Measurements from ENCODE around the gene UBE2D1.

UBE2D1 gene

DNA sequence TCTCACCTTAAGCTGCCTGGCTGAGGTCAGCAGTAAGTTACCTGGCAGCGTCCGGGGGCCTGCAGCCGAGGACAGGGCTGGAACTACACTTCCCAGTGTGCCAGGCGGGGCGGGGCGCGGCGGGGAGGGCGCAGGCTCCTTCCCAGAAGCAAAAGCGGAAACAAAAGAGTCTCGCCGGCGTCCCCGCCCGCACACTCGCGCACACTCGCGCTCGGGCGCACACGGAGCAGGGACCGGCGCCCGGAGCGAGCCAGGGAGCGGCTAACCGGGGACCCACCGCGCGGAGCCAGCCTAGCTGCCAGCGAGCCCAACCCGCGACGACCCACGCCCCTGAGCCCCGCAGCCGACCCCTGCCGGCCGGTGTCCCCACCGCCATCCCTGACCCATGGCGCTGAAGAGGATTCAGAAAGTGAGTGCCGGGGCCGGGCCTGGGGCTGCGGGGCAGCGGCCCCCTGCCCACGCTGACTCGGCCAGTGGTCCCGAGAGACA lies at the start of gene UBE2D1:
Gene UBE2D1, plus strand, starts transcription at position 190 of the 489 bp plus-strand sequence. Its CDS starts 196 bp downstream, at position 386.
- DNase-seq (peak; percentile 87), ATAC-seq (peak; percentile 98)
- Mint-ChIP-seq H3K36me3 (ENCODE audit: low read depth) (peaks cover 11% of the 10 kb centered on the region), H3K27ac (peak within 1 kb of the TSS; percentile 91), H3K4me1 (peaks cover 30% of the 10 kb centered on the region), H3K27me3 (no peaks in the 10 kb centered on the region), H3K4me3 (peak within 1 kb of the TSS; percentile 96), H3K9me3 (no peaks in the 10 kb centered on the region)

DNA sequence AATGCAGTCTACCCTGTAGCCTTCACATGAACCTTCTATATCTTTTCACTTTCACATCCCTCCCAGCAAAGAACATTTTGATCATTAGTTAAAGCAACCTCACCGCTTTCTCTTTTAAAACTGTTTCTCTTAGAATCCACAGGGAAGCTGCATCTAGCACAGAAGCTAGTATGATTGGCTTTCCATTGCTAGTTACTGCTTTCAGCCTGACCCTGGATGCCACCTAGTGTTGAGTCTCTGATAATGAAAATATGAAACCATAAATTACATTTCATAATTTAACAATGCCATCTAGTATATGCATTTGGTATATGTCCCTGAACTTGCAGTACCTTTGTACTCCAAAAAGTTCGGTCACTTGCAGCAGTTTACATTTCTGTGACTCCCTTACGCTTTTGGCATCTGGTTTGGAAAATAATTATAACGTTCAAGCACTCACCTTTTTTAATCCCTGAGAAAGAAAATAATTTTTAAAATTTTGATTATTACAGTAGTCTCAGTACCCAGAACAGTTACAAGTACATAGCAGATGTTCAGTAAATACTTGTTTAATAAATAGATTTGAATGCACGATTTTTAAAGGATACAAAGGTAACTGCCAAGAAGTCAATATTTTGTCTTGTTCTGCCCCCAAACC lies 43.1 kb upstream of the UBE2D1 start:
- H3K27ac Mint-ChIP-seq = no peak overlapping the region
- H3K27me3 Mint-ChIP-seq = no peaks in the 10 kb centered on the region
- peaks cover 3% of the 10 kb centered on the region for H3K36me3 Mint-ChIP-seq (ENCODE audit: low read depth)
- peak; percentile 12 for DNase-seq
- H3K4me1 Mint-ChIP-seq = peaks cover 3% of the 10 kb centered on the region
- H3K4me3 Mint-ChIP-seq = no peak overlapping the region
- ATAC-seq = peak; percentile 52
- no peaks in the 10 kb centered on the region for H3K9me3 Mint-ChIP-seq

DNA sequence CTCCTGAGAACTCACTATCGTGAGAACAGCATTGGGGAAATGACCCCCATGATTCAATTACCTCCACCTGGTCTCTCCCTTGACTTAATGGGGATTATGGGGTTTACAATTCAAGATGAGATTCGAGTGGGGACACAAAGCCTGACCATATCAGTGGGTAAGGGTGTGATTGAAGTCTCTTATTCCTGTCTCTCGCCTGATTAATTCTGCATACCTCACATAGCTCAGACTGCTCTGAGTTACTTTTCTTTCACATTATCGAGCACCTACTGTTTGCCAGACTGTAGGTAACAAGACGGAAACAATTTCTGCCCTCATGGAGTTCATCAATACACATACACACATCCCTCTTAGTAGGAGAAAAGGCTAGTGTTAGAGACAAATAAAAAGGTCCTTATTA lies 40.8 kb upstream of the UBE2D1 start:
- Mint-ChIP-seq H3K27ac (no peak overlapping the region), H3K4me3 (no peak overlapping the region), H3K9me3 (no peaks in the 10 kb centered on the region), H3K27me3 (no peaks in the 10 kb centered on the region), H3K36me3 (ENCODE audit: low read depth) (peaks cover 3% of the 10 kb centered on the region), H3K4me1 (peaks cover 3% of the 10 kb centered on the region)
- no peak for DNase-seq
- no peak for ATAC-seq

DNA sequence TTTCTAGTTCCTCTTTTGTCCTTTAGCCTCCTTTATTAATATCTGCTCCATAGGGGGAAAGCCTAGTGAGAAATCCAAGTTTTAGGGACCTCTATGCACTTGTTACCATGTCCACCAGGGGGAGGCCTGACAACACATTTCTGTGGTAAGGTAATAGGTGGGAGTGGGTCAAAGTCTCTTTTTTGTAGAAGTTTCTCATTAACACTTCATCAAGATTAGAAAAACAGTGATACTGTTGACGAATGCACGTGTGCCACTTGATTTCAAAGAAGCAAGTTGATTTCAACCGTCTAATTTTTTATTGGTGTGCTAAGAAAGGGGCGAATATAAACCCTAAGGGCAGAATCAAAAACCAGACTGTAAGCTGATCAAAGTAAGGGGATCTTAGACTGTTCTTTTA lies 35.2 kb upstream of the UBE2D1 start:
- DNase-seq = peak; percentile 55

DNA sequence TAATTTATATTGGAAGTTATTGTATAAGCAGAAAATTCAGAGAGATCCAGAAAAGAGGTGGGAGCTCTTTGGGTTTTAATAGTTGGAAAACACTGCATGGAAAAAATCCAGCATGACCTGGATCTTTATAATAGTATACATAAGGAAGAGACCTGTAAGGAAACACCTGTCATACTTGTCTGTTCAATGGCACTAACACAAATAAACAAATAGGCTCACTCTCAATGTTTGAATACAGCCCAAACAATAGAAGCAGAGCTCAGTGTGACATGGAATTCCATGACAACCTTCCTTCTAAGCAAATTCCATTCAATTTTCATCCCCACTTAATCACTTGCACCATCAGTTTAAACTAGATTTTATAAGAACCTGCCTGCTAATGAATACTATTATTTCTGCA lies 34.1 kb upstream of the UBE2D1 start:
- H3K36me3 Mint-ChIP-seq (ENCODE audit: low read depth) = no peaks in the 10 kb centered on the region
- no peak overlapping the region for H3K27ac Mint-ChIP-seq
- peaks cover 4% of the 10 kb centered on the region for H3K4me1 Mint-ChIP-seq
- H3K4me3 Mint-ChIP-seq = no peak overlapping the region
- H3K27me3 Mint-ChIP-seq = peaks cover 14% of the 10 kb centered on the region
- no peaks in the 10 kb centered on the region for H3K9me3 Mint-ChIP-seq
- ATAC-seq (no peak), DNase-seq (no peak)

More for the DNA sequence above, 35.2 kb upstream of the UBE2D1 start:
- no peak overlapping the region for H3K27ac Mint-ChIP-seq
- H3K4me1 Mint-ChIP-seq = peaks cover 4% of the 10 kb centered on the region
- peaks cover 14% of the 10 kb centered on the region for H3K27me3 Mint-ChIP-seq
- ATAC-seq = peak; percentile 68
- H3K9me3 Mint-ChIP-seq = no peaks in the 10 kb centered on the region
- no peaks in the 10 kb centered on the region for H3K36me3 Mint-ChIP-seq (ENCODE audit: low read depth)
- no peak overlapping the region for H3K4me3 Mint-ChIP-seq

DNA sequence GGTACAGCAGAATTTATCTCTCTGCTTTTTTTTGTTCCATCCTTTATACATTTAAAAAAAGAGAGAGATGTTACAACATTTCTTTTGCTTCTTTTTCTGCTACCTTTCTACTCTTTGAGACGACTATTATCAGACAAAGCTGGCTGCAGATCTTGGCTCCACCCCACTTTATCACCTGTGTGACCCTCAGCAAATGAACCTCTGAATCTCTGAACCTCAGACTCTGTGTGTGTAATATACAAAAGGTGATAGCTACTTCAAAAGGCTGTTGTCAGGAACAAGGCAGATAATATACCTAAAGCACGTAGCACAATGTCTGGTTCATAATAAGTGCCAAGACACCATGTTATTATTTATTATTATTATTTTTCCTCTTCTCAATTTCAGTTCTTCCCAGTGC lies 32.6 kb upstream of the UBE2D1 start:
- Mint-ChIP-seq H3K27ac (no peak overlapping the region), H3K4me1 (peaks cover 4% of the 10 kb centered on the region), H3K9me3 (no peaks in the 10 kb centered on the region), H3K4me3 (no peak overlapping the region), H3K27me3 (peaks cover 23% of the 10 kb centered on the region), H3K36me3 (ENCODE audit: low read depth) (no peaks in the 10 kb centered on the region)
- no peak for DNase-seq
- ATAC-seq = no peak

DNA sequence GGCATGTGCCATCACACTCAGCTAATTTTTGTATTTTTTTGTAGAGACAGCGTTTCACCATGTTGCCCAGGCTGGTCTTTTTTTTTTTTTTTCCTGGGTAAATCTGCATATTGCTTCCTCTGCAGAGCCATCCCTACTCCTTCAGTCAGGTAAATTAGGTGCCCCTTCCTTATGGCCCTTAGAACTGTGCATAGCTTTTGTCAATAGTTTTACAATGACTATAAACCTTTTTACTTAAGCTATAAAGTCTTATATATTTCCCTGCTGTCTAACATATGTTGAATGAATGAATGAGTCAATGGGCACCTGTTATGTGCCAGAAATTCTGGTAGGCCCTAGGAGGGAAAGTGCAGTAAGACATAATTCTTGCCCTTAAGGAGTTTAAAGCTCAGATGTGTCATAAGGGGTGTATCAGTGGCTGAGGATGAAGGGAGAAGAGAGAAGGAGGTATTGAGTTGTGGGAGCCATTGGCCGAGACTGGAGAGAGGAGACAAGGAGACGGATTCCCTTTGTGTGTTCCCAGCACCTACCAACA lies 30.6 kb upstream of the UBE2D1 start:
- peaks cover 4% of the 10 kb centered on the region for H3K4me1 Mint-ChIP-seq

DNA sequence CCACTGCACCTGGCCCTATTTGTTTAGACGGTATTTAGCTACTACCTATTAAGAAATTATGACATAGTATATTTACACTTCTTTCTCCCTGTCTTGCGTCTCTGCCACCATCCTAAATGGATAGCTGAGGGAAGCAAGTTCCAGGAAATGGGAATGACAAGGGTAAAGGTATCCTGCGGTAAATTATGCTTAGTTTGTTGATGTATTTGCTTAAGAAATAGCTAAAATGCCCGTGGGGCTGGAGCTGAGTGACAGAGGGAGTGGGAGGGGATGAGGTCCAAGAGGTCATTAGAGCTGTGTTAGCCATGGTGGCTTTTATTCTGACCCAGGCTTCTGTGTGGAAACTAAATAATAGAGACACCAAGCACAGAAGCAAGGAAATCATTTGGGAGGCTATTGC lies 29.0 kb upstream of the UBE2D1 start:
- Mint-ChIP-seq H3K4me3 (no peak overlapping the region), H3K27me3 (peaks cover 34% of the 10 kb centered on the region), H3K4me1 (no peaks in the 10 kb centered on the region), H3K27ac (no peak overlapping the region), H3K9me3 (no peaks in the 10 kb centered on the region), H3K36me3 (ENCODE audit: low read depth) (no peaks in the 10 kb centered on the region)
- DNase-seq = no peak
- no peak for ATAC-seq

More for the DNA sequence above, 30.6 kb upstream of the UBE2D1 start:
- H3K27me3 Mint-ChIP-seq = peaks cover 27% of the 10 kb centered on the region
- no peak overlapping the region for H3K4me3 Mint-ChIP-seq
- no peaks in the 10 kb centered on the region for H3K9me3 Mint-ChIP-seq
- no peak for ATAC-seq
- H3K36me3 Mint-ChIP-seq (ENCODE audit: low read depth) = no peaks in the 10 kb centered on the region
- no peak overlapping the region for H3K27ac Mint-ChIP-seq
- DNase-seq = no peak

DNA sequence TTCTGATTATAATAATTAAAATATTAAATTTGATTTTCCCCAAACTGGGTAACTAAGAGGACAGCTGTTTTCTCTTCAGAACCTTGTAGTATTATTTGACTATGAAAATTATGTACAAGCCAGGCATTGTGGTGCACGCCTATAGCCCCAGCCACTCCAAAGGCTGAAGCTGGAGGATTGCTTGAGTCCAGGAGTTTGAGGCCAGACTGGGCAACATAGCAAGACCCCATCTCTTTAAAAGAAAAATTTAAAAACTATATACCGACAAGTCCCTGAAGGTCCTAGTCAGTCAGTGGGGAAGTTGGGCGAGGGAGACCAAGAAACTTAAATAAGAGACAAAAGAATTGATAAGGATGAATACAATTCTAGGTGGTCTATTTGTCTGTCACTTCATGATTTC lies 27.1 kb upstream of the UBE2D1 start:
- H3K36me3 Mint-ChIP-seq (ENCODE audit: low read depth) = no peaks in the 10 kb centered on the region
- DNase-seq (no peak), ATAC-seq (no peak)
- no peaks in the 10 kb centered on the region for H3K4me1 Mint-ChIP-seq
- no peaks in the 10 kb centered on the region for H3K9me3 Mint-ChIP-seq
- no peak overlapping the region for H3K4me3 Mint-ChIP-seq
- no peak overlapping the region for H3K27ac Mint-ChIP-seq
- H3K27me3 Mint-ChIP-seq = peaks cover 27% of the 10 kb centered on the region

DNA sequence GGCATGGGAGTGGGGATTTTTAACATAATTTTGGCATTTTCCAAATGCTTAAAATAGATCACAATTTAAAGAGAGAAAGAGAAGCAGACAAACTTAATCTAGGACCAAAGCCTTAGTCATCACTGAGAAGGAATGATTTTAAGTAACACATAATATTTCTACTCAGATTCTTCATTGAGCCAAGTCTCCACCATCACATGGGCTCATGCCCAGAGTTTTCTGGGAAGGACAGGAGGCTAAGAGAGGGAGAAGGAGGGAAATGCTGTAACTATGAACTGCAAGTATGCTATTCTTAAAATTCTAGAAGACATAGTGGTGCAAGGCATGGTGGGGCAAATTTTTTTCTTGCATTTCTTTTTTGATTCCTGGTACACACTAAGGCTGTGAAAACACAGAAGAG lies 23.8 kb upstream of the UBE2D1 start:
- ATAC-seq = no peak
- DNase-seq = no peak
- H3K9me3 Mint-ChIP-seq = no peaks in the 10 kb centered on the region
- no peaks in the 10 kb centered on the region for H3K36me3 Mint-ChIP-seq (ENCODE audit: low read depth)
- no peak overlapping the region for H3K4me3 Mint-ChIP-seq
- H3K4me1 Mint-ChIP-seq = no peaks in the 10 kb centered on the region
- no peak overlapping the region for H3K27ac Mint-ChIP-seq
- peaks cover 16% of the 10 kb centered on the region for H3K27me3 Mint-ChIP-seq

DNA sequence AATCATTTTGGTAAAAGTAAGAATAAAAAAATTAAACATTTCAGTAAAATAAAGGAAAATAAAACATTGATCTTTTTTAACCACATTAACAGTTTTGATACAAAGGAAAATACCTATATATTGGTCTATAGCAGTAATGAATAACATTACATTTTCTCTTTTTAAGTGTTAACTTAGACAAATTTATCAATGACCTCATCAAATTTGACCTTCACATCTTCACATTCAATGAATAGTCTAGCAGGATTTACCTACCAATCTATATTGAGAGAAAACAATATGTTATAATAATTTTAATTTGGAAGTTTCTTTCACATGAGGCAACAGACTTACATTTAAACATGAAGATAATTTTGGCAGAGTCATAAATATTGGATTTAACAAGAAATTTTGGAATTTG lies 17.9 kb upstream of the UBE2D1 start:
- H3K9me3 Mint-ChIP-seq = no peaks in the 10 kb centered on the region
- no peaks in the 10 kb centered on the region for H3K36me3 Mint-ChIP-seq (ENCODE audit: low read depth)
- no peak overlapping the region for H3K4me3 Mint-ChIP-seq
- ATAC-seq (no peak), DNase-seq (no peak)
- H3K4me1 Mint-ChIP-seq = no peaks in the 10 kb centered on the region
- peaks cover 2% of the 10 kb centered on the region for H3K27me3 Mint-ChIP-seq
- no peak overlapping the region for H3K27ac Mint-ChIP-seq

DNA sequence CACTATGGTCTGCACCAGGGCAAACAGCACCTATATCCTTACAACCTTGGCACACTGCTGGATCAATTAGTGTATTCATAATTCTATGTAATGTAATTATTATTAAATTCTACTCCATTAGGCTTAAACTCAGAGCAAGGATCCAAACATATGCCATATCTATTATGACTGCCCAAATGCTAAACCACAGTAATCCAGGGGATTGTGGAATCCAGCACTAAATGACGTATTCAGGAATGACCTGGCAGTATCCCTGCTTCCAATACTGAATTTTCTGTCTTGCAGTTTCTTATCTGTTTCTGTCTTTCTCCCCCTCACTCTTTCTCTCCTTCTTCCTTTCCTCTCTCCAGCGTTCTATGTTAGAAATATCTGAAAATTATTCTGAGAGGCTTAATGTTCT lies 16.5 kb upstream of the UBE2D1 start:
- DNase-seq (no peak), ATAC-seq (no peak)
- no peak overlapping the region for H3K4me3 Mint-ChIP-seq
- peaks cover 2% of the 10 kb centered on the region for H3K27me3 Mint-ChIP-seq
- no peaks in the 10 kb centered on the region for H3K9me3 Mint-ChIP-seq
- H3K36me3 Mint-ChIP-seq (ENCODE audit: low read depth) = no peaks in the 10 kb centered on the region
- H3K4me1 Mint-ChIP-seq = peaks cover 13% of the 10 kb centered on the region
- H3K27ac Mint-ChIP-seq = no peak overlapping the region

DNA sequence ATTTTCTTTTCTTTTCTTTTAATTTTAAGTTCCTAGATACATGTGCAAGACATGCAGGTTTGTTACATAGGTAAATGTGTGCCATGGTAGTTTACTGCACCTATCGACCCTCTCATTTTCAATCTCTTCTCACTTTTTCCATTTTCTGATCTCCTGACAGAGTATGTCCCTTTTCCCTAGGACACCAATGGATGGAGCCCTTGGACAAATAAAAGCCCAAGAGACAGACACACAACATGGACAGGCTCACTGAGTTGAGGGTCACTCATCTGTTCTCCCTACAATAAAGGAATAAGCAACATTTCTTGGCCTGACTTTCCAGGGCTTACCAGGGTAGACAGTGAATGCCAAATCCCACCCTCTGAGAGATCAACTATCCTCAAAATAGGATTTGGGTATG lies 15.2 kb upstream of the UBE2D1 start:
- DNase-seq (no peak), ATAC-seq (no peak)
- Mint-ChIP-seq H3K27me3 (peaks cover 2% of the 10 kb centered on the region), H3K36me3 (ENCODE audit: low read depth) (no peaks in the 10 kb centered on the region), H3K4me1 (peaks cover 13% of the 10 kb centered on the region), H3K9me3 (no peaks in the 10 kb centered on the region), H3K27ac (no peak overlapping the region), H3K4me3 (no peak overlapping the region)

DNA sequence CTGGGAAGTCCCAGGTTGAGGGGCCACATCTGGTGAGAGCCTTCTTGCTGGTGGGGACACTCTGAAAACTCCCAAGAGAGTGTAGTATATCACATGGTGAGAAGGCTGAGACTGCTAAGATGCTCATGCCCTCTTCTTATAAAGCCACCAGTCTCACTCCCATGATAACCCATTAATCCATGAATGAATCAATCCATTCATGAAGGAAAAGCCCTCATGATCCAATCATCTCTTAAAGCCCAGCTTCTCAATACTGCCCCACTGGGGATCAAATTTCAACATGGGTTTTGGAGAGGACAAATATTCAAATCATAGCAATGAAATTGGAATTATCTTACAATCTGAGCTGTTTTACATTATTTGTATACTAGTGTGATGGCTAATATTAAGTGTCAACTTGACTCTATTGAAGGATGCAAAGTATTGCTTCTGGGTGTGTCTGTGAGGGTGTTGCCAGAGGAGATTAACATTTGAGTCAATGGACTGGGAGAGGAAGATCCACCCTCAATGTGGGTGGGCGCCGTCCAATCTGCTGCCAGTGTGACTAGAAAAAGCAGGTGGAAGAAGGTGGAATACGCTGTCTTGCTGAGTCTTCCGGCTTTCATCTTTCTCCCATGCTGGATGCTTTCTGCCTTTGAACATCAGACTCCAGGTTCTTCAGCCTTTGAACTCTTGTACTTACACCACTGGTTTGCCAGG lies 14.3 kb upstream of the UBE2D1 start:
- Mint-ChIP-seq H3K4me1 (peaks cover 13% of the 10 kb centered on the region), H3K27me3 (peaks cover 2% of the 10 kb centered on the region), H3K36me3 (ENCODE audit: low read depth) (no peaks in the 10 kb centered on the region), H3K4me3 (no peak overlapping the region), H3K27ac (no peak overlapping the region), H3K9me3 (no peaks in the 10 kb centered on the region)
- DNase-seq (no peak), ATAC-seq (no peak)
